ENCODE data around the gene DNAH9.

DNA sequence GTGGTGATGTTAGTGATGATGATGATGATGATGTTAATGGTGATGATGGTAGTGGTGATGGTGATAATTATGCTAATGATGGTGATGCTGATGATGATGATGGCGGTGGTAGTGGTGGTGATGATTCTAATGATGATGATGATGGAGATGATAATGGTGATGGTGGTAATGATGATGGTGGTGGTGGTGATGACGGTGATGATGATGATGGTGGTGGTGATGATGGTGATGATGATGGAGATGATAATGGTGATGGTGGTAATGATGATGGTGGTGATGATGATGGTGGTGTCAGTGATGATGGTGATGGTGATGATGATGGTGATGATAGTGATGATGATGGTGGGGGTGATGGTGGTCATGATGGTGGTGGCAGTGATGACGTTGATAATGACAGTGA, 132.5 kb downstream of the DNAH9 start:
- no peak for TF ChIP-seq POLR2A (IDR thresholded peaks at IDR 0.05)
- TF ChIP-seq, protein P1, sequence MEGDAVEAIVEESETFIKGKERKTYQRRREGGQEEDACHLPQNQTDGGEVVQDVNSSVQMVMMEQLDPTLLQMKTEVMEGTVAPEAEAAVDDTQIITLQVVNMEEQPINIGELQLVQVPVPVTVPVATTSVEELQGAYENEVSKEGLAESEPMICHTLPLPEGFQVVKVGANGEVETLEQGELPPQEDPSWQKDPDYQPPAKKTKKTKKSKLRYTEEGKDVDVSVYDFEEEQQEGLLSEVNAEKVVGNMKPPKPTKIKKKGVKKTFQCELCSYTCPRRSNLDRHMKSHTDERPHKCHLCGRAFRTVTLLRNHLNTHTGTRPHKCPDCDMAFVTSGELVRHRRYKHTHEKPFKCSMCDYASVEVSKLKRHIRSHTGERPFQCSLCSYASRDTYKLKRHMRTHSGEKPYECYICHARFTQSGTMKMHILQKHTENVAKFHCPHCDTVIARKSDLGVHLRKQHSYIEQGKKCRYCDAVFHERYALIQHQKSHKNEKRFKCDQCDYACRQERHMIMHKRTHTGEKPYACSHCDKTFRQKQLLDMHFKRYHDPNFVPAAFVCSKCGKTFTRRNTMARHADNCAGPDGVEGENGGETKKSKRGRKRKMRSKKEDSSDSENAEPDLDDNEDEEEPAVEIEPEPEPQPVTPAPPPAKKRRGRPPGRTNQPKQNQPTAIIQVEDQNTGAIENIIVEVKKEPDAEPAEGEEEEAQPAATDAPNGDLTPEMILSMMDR (IDR thresholded peaks at IDR 0.05 in 4 of 5, conservative IDR thresholded peaks at IDR 0.05 in 1 of 5), result no peak

All from gastrocnemius medialis (tissue), 4 donors.